GM12874 (cell line): ENCODE results near the gene PRKG1.

ENCODE experiments used
- CTCF ChIP-seq: IDR thresholded peaks from 2 replicates; pipeline ENCODE4 v1.5.1; 2011; ENCODE audit warnings: low read depth, mild to moderate bottlenecking, control low read depth, low read length, moderate library complexity; ENCODE audit not compliant: insufficient read depth

PRKG1 gene

GRCh38 chr10:51892313-51892712 lies 818.0 kb downstream of the PRKG1 start:
- no peak for TF ChIP-seq CTCF

- peak; percentile 58 for TF ChIP-seq CTCF
These were observed 818.8 kb downstream of the PRKG1 start for GRCh38 chr10:51892965-51893658.

- TF ChIP-seq CTCF = no peak
These were observed 820.7 kb downstream of the PRKG1 start for GRCh38 chr10:51894771-51895578.

GRCh38 chr10:51896849-51897248 lies 822.6 kb downstream of the PRKG1 start:
- no peak for TF ChIP-seq CTCF

- TF ChIP-seq CTCF = no peak
These were observed 823.3 kb downstream of the PRKG1 start for GRCh38 chr10:51897560-51897959.

GRCh38 chr10:51900180-51900579 lies 825.9 kb downstream of the PRKG1 start:
- TF ChIP-seq CTCF = no peak

- TF ChIP-seq CTCF = no peak
These were observed 829.4 kb downstream of the PRKG1 start for GRCh38 chr10:51903675-51904074.
